Upper lobe of left lung (tissue), 6 donors: ENCODE measurements around the gene MACROD2. TPM values are rescaled to one million over a fixed set of nuclear protein-coding genes. Genes with fewer than 3 reads are reported as not detected.
A peak's percentile ranks its signal among the peaks of the same experiment; 100 is the strongest.

Experiments
- ATAC-seq, 2 donors: fragments of 200-7000 bp; cut with Tn5 transposase; one replicate each; pipeline ENCODE4 v1.9.1; 2022; ENCODE audit warnings: mild to moderate bottlenecking in 2 of 2, moderate library complexity in 2 of 2; ENCODE audit not compliant: low FRiP score in 2 of 2
- DNase-seq, 2 donors: peaks; one replicate each; pipeline ENCODE4 v3.0.0-alpha.2; 2019 to 2020
- H3K27ac ChIP-seq, 4 donors: fragments of 200-600 bp; sonication (generic); one replicate each; pipeline ENCODE4 v1.5.1; 2016 to 2019
- H3K27me3 ChIP-seq, 4 donors: fragments of 200-600 bp; sonication (generic); one replicate each; pipeline ENCODE4 v1.5.1; 2017 to 2019
- H3K36me3 ChIP-seq, 4 donors: fragments of 200-600 bp; sonication (generic); one replicate each; pipeline ENCODE4 v1.5.1; 2016 to 2019
- H3K4me1 ChIP-seq, 4 donors: fragments of 200-600 bp; sonication (generic); one replicate each; pipeline ENCODE4 v1.5.1; 2018 to 2019
- H3K4me3 ChIP-seq, 4 donors: fragments of 200-600 bp; sonication (generic); one replicate each; pipeline ENCODE4 v1.5.1; 2017 to 2019; ENCODE audit warnings: mild to moderate bottlenecking in 2 of 4, moderate library complexity in 1 of 4
- H3K9me3 ChIP-seq, 4 donors: fragments of 200-600 bp; sonication (generic); one replicate each; pipeline ENCODE4 v1.5.1; 2018 to 2019
- CTCF ChIP-seq, 6 experiments: fragments of 450-650 bp in 4 of 6; fragments of 200-600 bp in 2 of 6; sonication (generic) in 2 of 6; IDR thresholded peaks; one replicate each; pipeline ENCODE4 v1.5.1; 2016 to 2019; ENCODE audit warnings: antibody characterized with exemption in 6 of 6
- EP300 ChIP-seq, 4 donors: sonication (generic); formaldehyde crosslinking; IDR thresholded peaks; one replicate each; pipeline ENCODE4 v1.5.1; 2017; ENCODE audit warnings: antibody characterized with exemption in 4 of 4, control low read depth in 2 of 4
- POLR2A ChIP-seq, 4 donors: fragments of 450-650 bp; IDR thresholded peaks; one replicate each; pipeline ENCODE4 v1.5.1; 2016 to 2017; ENCODE audit warnings: antibody characterized with exemption in 4 of 4, mild to moderate bottlenecking in 2 of 4
- POLR2AphosphoS5 ChIP-seq, 2 donors: sonication (generic); formaldehyde crosslinking; IDR thresholded peaks; one replicate each; pipeline ENCODE4 v1.5.1; 2017; ENCODE audit warnings: antibody characterized with exemption in 2 of 2
- WGBS, 2 donors: methylation state at CpG; one replicate each; pipeline ENCODE4 v1.1.5; 2017 to 2018; 5-methylcytosine and 5-hydroxymethylcytosine counted together
- total RNA-seq, 6 donors: library from RNA; depleted of rRNA in 4 of 6; stranded (reverse); fragments of >200 nt in 4 of 6; gene quantifications; one replicate each; pipeline versions ENCODE4 v1.1.0 to v1.2.1, GENCODE V29; 2016 to 2021
- donor health status: DM: no; HTN: no; CAD: no; lungs with moderate emphysema.
- donor health status: DM: no; HTN: yes; CAD: no; lungs with severe emphysema.

Gene MACROD2
- total RNA-seq, 6 donors from 2014 or later: 20.7 to 84.3 (median 36.3) TPM

- Histone ChIP-seq H3K9me3 (no peaks in the 10 kb centered on the region), H3K27me3 (no peaks in the 10 kb centered on the region), H3K4me3 (no peak overlapping the region), H3K27ac (no peak overlapping the region), H3K4me1 (no peaks in the 10 kb centered on the region), H3K36me3 (no peaks in the 10 kb centered on the region)
- WGBS, 2 donors: 65 to 83% methylated on average over 2 of the region's 2 CpGs
- ATAC-seq (no peak), DNase-seq (no peak)
- TF ChIP-seq POLR2AphosphoS5 (IDR thresholded peaks at IDR 0.05) (no peak), POLR2A (IDR thresholded peaks at IDR 0.05) (no peak), EP300 (IDR thresholded peaks at IDR 0.05) (no peak), CTCF (IDR thresholded peaks at IDR 0.05) (no peak)
These were observed 567.7 kb downstream of the MACROD2 start for GRCh38 chr20:14562981-14563380.

GRCh38 chr20:14566505-14566904, 571.2 kb downstream of the MACROD2 start:
- Histone ChIP-seq H3K27me3 (no peaks in the 10 kb centered on the region), H3K36me3 (no peaks in the 10 kb centered on the region), H3K27ac (no peak overlapping the region), H3K4me3 (no peak overlapping the region), H3K4me1 (no peaks in the 10 kb centered on the region), H3K9me3 (no peaks in the 10 kb centered on the region)
- DNase-seq (no peak), ATAC-seq (peak in 1 of 2 donors; percentile 81)
- WGBS, 2 donors: 81 to 96% methylated on average over 2 of the region's 2 CpGs
- TF ChIP-seq POLR2AphosphoS5 (IDR thresholded peaks at IDR 0.05) (no peak), CTCF (IDR thresholded peaks at IDR 0.05) (no peak), EP300 (IDR thresholded peaks at IDR 0.05) (no peak), POLR2A (IDR thresholded peaks at IDR 0.05) (no peak)

- H3K27me3 ChIP-seq: no peaks in the 10 kb centered on the region
- H3K4me3 ChIP-seq: no peak overlapping the region
- H3K4me1 ChIP-seq: no peaks in the 10 kb centered on the region
- TF ChIP-seq CTCF (IDR thresholded peaks at IDR 0.05) (no peak), POLR2A (IDR thresholded peaks at IDR 0.05) (no peak), POLR2AphosphoS5 (IDR thresholded peaks at IDR 0.05) (no peak), EP300 (IDR thresholded peaks at IDR 0.05) (no peak)
- ATAC-seq (no peak), DNase-seq (no peak)
- WGBS, 2 donors: 79 to 88% methylated on average over 3 of the region's 3 CpGs
- H3K9me3 ChIP-seq: no peaks in the 10 kb centered on the region
- H3K36me3 ChIP-seq: no peaks in the 10 kb centered on the region
- no peak overlapping the region for H3K27ac ChIP-seq
These were observed 572.9 kb downstream of the MACROD2 start for GRCh38 chr20:14568225-14568624.

- 80 to 84% methylated on average over 3 of the region's 3 CpGs for WGBS, 2 donors
These were observed 573.4 kb downstream of the MACROD2 start for GRCh38 chr20:14568701-14569100.

More at GRCh38 chr20:14568701-14569100, 573.4 kb downstream of the MACROD2 start:
- H3K4me3 ChIP-seq: no peak overlapping the region
- ATAC-seq: no peak
- TF ChIP-seq EP300 (IDR thresholded peaks at IDR 0.05): no peak
- TF ChIP-seq CTCF (IDR thresholded peaks at IDR 0.05): no peak
- H3K27ac ChIP-seq: no peak overlapping the region
- no peaks in the 10 kb centered on the region for H3K36me3 ChIP-seq
- no peaks in the 10 kb centered on the region for H3K9me3 ChIP-seq
- DNase-seq: no peak
- no peaks in the 10 kb centered on the region for H3K27me3 ChIP-seq
- H3K4me1 ChIP-seq: no peaks in the 10 kb centered on the region
